Skin of body (tissue), 2 donors: ENCODE measurements around the gene ELMO1. TPM values are rescaled to one million over a fixed set of nuclear protein-coding genes. Genes with fewer than 3 reads are reported as not detected.

Experiments
- DNase-seq: peaks from one replicate; lab custom pipeline; 2025; lab: John Stamatoyannopoulos, UW
- total RNA-seq: library from RNA; depleted of rRNA; stranded (reverse); fragments of >200 nt; gene quantifications from one replicate; pipeline ENCODE4 v1.2.3, GENCODE V29; 2014

ELMO1 gene
- total RNA-seq, 1 donor from 2014 or later = 37.9 TPM

GRCh38 chr7:36960105-36960504 lies 488.6 kb downstream of the ELMO1 start:
- DNase-seq = no peak

DNA sequence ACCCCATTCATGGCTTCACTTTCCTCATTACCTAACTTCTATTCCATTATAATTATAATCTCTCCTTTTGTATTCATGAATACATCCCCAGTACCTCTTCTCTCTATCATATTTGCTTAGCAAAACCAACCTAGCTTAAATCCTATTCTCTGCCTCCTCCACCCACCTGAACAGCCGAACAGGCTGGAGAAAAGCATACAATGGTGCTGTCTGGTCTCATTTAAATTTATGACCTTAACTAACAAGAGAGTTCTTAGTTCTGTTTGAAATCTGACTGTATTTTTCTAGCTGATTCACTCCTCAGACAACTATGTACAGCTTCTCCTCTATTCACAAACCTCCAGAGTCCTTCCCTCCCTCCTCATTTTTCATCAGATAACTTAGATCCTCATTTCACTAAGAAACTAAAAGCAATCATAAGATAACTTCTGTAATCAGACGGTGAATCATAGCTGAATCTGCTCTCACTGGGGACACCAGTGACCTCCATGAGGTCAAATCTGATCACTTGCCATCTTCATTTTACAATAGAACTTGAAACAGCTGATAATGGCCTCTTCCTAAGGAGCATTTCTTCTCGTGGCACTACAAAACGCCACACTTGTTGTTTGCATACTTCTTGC lies 490.4 kb downstream of the ELMO1 start:
- DNase-seq = no peak

- DNase-seq = no peak
Measured at GRCh38 chr7:36957620-36958019, 491.0 kb downstream of the ELMO1 start.

- no peak for DNase-seq
Measured at GRCh38 chr7:36956814-36957213, 491.9 kb downstream of the ELMO1 start.

GRCh38 chr7:36955456-36956129 lies 493.1 kb downstream of the ELMO1 start:
- no peak for DNase-seq

GRCh38 chr7:36951257-36951697 lies 497.4 kb downstream of the ELMO1 start:
- no peak for DNase-seq

DNA sequence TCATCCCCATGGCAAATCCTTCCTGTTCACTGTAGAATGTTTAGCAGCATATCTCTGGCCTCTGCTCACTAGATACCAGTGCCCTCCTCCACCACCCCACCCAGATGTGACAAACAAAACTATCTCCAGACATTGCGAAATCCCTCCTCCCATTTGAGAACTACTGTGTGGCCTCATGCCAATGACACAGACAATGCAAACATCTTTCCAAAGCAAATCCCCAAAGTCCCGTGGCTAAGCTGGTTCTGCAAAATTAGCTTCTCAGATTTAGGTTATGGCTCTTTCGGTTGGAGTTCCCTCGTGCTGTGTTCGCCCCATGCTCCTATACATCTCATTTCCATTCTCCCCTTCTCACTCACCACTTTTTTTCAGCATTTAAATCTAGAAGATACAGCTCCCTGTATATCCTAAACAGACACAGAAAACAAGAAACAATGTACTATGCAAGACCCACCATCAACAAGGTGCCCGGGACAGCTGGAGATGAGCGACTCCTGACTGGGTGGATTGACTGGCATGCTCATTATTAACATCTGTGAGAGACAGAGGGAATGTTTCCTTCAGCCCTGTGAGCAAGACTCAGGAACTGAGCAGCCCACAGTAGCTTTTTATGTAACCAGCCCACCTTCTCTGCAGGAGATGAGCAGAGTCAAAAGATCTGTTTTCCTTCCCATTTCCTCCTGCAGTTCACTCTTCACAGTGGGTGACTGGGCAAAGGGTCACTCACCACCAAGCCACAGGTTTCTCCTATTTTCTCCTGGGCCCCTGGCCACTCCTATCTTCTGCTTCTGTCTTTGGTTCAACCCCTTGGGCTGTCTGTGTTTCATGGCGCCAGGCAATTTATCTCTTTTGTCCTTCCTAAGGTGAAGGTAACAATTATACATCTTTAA lies 498.7 kb downstream of the ELMO1 start:
- DNase-seq = peak; percentile 55

DNA sequence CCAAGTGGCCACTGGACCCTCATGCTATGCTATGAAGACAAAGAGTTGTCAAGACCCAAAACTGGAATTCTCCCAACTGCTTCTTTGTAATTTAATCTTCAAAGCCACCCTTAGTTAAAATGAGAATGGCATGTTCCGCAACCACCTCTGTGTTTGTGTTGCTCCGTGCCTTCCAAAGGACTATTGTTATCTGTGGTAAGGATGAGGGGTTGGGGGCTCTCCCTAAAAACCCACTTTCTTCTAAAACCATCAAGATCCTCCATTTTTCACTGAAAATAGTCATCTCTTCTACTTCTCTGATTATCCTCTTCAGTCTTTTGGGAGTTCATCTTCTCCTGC lies 502.3 kb downstream of the ELMO1 start:
- DNase-seq = no peak

DNA sequence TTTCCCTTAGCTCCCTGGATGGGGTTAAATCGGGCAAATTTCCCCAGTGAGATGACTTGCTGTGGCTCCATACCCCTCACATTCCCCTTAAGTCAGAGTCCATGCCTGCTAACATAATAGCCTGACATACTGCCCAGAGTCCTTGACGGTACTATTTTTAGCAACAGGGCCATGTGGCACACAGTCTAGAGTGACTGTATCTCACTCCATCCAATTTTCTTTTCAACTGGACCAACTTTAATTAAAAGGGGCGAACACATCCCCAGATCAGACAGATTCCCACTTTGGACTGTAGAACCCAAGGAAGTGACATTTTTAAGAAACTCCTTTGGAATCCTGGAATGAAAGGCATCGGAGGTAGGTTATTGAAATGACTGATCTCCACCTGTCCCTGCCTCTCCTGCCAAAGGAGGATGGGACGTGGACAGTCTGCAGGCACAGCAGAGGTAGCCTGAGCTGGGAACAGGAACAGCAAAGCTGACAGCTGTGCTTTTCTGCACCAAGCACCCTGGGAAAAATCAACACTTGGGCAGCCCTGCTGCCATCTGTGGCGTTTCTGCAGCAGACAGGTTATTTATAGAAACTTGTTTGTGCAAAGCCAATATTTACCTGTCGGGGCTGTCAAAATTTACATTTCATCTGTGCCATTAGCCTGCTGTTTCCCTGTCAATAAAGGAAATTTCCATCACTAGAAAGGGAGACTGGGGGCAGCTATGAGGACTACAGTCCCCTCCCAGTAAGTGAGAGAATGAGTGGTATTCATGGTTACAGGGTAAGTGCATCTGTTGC lies 502.9 kb downstream of the ELMO1 start:
- no peak for DNase-seq

DNA sequence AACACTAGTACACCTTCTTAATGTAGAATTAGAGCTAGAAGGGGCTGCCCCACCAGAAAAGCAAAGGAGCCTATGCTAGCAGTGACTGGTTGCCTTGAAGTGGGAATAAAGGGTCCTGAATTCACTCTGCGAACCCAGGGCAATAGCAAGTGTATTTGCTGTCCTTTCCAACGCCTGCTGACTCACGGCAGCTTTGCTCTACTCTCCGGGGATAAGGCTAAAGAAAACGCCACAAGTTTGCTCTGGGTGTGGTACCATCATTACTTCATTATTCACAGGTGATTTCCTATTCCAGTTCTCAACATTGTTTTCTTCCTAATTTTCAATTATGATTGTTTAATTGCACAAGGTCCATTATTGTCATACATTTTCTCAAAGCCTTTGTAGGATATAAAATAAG lies 503.8 kb downstream of the ELMO1 start:
- DNase-seq = no peak

GRCh38 chr7:36943591-36944435 lies 504.9 kb downstream of the ELMO1 start:
- DNase-seq = no peak

- no peak for DNase-seq
Measured at GRCh38 chr7:36942955-36943354, 505.7 kb downstream of the ELMO1 start.

GRCh38 chr7:36942541-36942940 lies 506.1 kb downstream of the ELMO1 start:
- DNase-seq = no peak

- DNase-seq = no peak
Measured at GRCh38 chr7:36942025-36942424, 506.6 kb downstream of the ELMO1 start.

- no peak for DNase-seq
Measured at GRCh38 chr7:36941359-36941758, 507.3 kb downstream of the ELMO1 start.

GRCh38 chr7:36939816-36940215 lies 508.8 kb downstream of the ELMO1 start:
- no peak for DNase-seq

DNA sequence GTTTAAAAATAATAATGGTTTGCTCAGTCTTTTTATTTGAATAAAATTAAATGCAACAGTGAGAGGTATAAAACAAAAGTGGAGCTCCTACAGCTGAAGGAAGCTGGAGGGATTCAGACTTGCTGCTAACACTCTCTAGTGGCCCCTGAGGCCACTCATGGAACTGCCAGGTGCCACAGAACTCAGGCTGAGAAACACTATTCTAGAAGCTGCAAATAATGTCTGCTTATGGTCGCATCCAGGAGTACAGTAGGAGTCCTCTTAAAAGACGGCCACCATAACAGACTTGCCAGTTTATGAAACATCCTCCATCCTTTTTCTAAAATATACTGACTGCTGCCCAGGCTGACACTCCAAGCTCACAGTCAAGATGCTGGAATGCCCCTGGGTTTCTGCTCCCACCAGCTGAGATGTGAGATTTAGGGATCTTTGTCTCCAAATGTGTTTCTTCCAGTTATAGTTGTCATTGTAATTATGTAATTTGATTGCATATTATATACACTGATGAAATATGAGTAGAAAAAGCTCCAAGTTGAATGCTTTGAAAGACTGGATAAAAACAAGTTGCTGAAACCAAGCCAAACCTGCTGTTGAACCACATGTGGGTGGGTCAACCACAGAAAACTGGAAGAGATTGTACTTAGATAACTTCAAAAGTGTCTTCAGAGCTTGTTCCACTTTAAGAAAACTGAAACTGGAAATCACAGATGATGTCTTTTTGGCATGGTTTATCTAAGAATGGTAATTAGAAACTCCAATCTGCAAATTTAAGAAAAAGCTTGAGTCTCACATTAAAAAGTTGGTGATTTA lies 510.7 kb downstream of the ELMO1 start:
- peak; percentile 69 for DNase-seq

DNA sequence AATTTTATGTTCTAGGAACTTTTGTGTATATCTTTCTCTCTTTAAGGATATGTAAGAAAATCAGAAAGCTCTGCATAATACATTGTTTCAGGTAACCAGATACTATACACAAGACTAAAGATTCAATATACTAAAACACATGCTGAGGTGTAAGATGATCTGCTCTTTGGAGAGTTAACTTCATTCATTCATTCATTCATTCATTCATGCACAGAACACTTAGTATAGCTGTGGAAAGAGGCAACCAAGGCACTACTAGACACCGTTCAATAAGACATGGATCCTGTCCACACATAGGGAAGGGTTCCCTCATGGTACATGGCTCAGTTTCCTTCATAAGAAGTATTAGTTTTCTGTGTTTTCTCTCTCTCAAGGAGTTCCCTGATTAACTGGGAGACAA lies 516.8 kb downstream of the ELMO1 start:
- no peak for DNase-seq

GRCh38 chr7:36929791-36930190 lies 518.9 kb downstream of the ELMO1 start:
- DNase-seq = no peak

- no peak for DNase-seq
Measured at GRCh38 chr7:36928718-36929117, 519.9 kb downstream of the ELMO1 start.
